ENCODE data around the gene NFIX.

The NFIX gene

GRCh38 chr19:13104360-13104847 is 109.1 kb downstream of the NFIX start:
- TF ChIP-seq CTCF (conservative IDR thresholded peaks at IDR 0.05; ENCODE audit: low read length), result peak; percentile 57
- no peak overlapping the region for H3K4me3 ChIP-seq (ENCODE audit: low read length)
- no peak for DNase-seq (ENCODE audit: low read depth)

- no peak; the same call in 1 of the 2 replicates for TF ChIP-seq CTCF (conservative IDR thresholded peaks at IDR 0.05; ENCODE audit: low read length)
- no peak for DNase-seq (ENCODE audit: low read depth)
- no peak overlapping the region for H3K4me3 ChIP-seq (ENCODE audit: low read length)
Measured at GRCh38 chr19:13104848-13105711, 109.8 kb downstream of the NFIX start.

- TF ChIP-seq CTCF (conservative IDR thresholded peaks at IDR 0.05; ENCODE audit: low read length), result no peak
- no peak for DNase-seq (ENCODE audit: low read depth)
Measured at GRCh38 chr19:13109361-13110098, 114.3 kb downstream of the NFIX start.

GRCh38 chr19:13110099-13110610 is 114.9 kb downstream of the NFIX start:
- no peak for DNase-seq (ENCODE audit: low read depth)
- no peak for TF ChIP-seq CTCF (conservative IDR thresholded peaks at IDR 0.05; ENCODE audit: low read length)
- no peak overlapping the region for H3K4me3 ChIP-seq (ENCODE audit: low read length)

More at GRCh38 chr19:13109361-13110098, 114.3 kb downstream of the NFIX start:
- H3K4me3 ChIP-seq (ENCODE audit: low read length), result no peak overlapping the region

GRCh38 chr19:13112555-13112954 is 117.3 kb downstream of the NFIX start:
- H3K4me3 ChIP-seq (ENCODE audit: low read length), result no peak overlapping the region
- DNase-seq (ENCODE audit: low read depth), result no peak
- TF ChIP-seq CTCF (conservative IDR thresholded peaks at IDR 0.05; ENCODE audit: low read length), result no peak

GRCh38 chr19:13115936-13116281 is 120.6 kb downstream of the NFIX start:
- H3K4me3 ChIP-seq (ENCODE audit: low read length), result peak overlapping the region; percentile 96
- no peak for DNase-seq (ENCODE audit: low read depth)
- no peak for TF ChIP-seq CTCF (conservative IDR thresholded peaks at IDR 0.05; ENCODE audit: low read length)

All from AG10803 (cell line).